Measurements from ENCODE around the gene CDRT4.
A peak's percentile ranks its signal among the peaks of the same experiment; 100 is the strongest.

CDRT4 gene

DNA sequence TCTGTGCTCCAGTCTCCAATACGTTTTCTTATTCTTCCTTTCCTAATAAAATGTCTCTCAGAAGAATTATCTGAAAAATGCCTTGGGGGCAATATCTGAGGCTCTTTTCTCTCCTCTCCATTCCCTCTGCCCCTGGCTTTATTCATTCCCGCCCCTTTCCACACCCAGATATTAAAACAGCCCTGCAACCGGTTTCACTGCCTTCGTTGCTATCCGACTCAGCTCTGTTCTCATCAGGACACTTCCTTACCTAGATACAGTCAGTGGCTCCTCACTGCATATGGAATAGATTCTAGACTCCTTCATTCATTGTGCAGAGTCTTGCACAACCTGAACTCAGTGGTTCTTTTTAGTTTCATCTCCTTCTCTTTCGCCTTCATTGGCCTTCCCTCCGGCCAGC lies 74.0 kb downstream of the CDRT4 start:
- no peak for DNase-seq (ENCODE audit: low spot score)

DNA sequence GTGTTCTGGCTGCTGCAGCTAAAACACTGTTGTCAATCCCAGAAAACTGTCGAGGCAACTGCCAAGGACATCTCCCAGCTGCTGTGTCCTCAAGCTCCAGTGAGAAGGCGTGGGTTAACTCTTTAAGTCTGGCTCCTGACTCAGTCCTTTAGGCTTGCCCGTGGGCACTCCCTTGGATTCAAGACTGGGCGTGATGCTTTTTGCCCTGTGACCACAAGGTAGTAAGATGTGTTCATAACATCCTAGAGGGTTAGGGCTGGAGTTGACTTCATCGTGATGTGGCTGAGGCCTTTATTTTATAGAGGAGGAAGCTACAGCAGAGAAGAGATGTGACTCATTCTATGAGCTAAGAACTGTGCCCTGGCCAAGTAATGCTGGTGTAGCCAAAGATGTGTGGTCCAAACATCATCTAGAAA lies 75.1 kb downstream of the CDRT4 start:
- peak; percentile 80 for DNase-seq (ENCODE audit: low spot score)

DNA sequence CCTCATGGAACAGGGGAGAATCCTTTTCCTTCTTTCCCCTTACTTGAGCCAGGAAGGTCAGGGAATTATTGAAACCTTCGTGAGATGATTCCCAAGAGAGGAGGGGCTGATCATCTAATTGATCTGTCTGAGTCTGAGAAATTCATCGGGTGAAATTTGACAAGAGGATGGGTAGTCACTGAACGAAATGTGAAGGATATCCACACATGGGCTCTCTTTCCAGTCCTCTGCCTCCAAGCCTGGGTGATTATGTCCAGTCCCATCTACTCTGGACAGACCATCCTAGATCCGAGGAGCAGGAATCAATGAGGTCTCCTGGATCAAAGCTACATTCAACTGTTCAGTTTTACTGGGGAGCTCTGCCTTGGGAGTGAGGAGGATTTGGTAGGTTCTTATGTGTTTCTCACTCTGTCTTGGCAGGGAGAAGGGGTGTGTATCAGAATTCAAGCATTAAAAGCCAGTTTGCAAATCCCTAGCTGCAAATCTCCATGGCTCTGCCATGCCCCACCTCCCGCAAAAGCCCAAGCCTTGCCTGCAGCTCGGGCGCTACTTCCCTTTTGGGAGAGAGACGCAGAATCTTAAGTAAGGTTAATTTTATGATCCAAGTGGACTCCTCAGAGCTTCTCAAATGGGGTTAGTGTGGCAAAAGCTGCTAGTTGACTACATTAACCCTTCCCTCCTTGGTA lies 78.9 kb downstream of the CDRT4 start:
- DNase-seq (ENCODE audit: low spot score), result no peak

DNA sequence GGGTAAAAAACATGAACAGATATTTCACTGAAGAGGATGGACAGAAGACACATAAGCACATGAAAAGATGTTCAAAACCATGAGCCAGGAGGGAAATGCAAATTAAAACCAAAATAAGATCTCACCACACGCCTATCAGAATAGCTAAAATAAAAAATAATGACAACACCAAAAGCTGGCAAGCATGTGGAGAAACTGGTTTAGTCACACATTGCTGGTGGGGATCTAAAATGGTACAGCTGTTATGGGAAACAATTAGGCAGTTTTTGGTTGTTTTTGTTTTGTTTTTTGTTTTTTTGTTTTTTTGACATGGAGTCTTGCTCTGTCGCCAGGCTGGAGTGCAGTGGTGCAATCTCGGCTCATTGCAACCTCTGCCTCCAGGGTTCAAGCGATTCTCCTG lies 81.3 kb downstream of the CDRT4 start:
- DNase-seq (ENCODE audit: low spot score), result no peak

Data from kidney capillary endothelial cell (primary cell).